Activated CD4-positive, CD25-positive, alpha-beta regulatory T cell (primary cell): ENCODE data around the gene OR6C65.

Experiments used
- DNase-seq, 4 experiments: peaks; one replicate each; lab custom pipeline; 2025; lab: John Stamatoyannopoulos, UW

Gene OR6C65

GRCh38 chr12:55446326-55446725, 46.0 kb downstream of the OR6C65 start:
- no peak for DNase-seq

GRCh38 chr12:55448825-55449224, 48.5 kb downstream of the OR6C65 start:
- DNase-seq, result no peak
